SHP77 treated with DMSO at 0.1 percent for 48 hours (cell line): ENCODE data around the gene TLX2.
A peak's percentile ranks its signal among the peaks of the same experiment; 100 is the strongest.

Experiments used
- DNase-seq: peaks from one replicate; lab custom pipeline; 2025; lab: John Stamatoyannopoulos, UW

Gene TLX2

GRCh38 chr2:74532222-74532621 lies 18.0 kb downstream of the TLX2 start:
- DNase-seq, result no peak

GRCh38 chr2:74533464-74533863 lies 19.2 kb downstream of the TLX2 start:
- no peak for DNase-seq

GRCh38 chr2:74534411-74534810 lies 20.2 kb downstream of the TLX2 start:
- no peak for DNase-seq

- DNase-seq, result no peak
These were observed 21.3 kb downstream of the TLX2 start for GRCh38 chr2:74535440-74535965.

DNA sequence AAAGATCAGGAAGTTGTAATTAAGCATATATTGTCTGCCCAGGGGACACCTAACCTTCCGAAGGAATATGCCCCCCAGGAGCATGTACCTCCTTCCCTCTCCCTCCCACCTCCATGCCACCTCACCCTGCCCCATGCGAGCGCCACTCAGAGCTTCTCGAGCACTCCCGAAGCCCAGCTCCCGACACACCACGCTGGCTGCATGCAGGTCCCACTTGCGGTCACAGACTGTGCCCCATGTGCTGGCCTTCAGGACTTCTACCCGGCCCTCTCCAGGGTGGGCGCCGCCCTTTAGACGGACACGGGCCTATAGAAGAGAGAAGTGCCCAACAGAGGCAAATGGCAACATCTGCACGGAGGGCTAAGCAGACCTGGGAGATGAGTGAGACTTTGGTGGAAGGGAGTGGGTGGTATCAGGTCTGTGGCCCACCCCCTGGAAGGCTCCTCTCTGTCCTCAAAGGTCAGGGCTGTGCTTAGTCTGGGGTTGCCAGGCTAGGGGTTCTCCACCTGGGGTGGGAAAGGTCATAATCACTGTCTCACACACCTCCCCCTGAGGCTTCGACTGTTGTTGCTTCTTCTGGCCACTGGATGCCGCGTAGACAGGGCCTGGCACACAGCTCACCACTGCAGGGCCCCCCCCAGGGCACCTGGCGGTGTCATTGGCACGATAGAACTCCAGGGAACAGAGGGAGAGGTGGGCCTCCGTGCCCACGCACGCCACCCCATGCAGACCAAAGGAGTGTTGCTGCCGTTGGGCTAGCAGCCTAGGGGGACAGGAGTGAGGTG lies 22.1 kb downstream of the TLX2 start:
- DNase-seq, result no peak

- no peak for DNase-seq
These were observed 22.9 kb downstream of the TLX2 start for GRCh38 chr2:74537140-74537539.

DNA sequence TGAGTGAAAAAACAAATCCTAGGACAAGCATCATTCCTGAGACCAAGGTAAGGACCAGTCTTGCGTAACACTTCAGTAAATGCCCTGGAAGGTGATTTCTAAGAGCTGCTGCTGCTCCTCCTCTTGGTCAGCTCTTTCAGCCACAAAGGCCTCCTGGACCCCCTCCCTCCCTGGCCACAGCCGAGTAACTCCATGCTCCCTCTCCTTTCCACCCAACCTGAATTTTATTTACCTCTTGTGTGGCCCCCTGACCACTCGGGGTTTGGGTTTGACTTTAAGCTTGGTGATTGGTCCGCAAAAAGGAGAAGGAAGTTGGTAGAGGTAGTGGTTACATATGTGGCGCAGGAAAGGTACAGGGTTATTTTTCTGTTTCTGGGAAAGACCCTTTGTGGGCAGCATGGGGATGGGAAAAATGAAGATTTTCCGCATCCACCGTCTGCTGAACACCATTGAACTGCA lies 24.7 kb downstream of the TLX2 start:
- DNase-seq, result no peak

DNA sequence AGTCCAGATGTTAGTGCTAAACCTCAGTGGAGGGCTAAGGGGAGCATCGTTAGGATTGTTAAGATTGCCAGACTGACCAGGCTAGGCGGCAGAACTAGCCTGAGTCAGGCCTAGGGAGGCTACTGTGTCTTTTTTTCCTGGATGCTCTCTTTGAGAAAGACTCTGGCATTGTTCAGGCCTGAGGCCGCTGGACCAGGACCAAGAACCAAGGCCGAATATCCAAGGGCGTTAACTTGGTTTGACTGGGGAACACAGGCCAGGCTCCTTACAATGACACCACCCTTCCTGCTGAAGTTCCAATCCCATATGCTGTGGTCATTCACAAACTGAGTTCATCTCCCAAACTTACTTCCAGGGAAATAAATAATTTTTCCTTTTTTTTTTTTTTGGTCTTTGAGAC lies 26.0 kb downstream of the TLX2 start:
- no peak for DNase-seq

- DNase-seq, result no peak
These were observed 28.7 kb downstream of the TLX2 start for GRCh38 chr2:74542978-74543377.

DNA sequence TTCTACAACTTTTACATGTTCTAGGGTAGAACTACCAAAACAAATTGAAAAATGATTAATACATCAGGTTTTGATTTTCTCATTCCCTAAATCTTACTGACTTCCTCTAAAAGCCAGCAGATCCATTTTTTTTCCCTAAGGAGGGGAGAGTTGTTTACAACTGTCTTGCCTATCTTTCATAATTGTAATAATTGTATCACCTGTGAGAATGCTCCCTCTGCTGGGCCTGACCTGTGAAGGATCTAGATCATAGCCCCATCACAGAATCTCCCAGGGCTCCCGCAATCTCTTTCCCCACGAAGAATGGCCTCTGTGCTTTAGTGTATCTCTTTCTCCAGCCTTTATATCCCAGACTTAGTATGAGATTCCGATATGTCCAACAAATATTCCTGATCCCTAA lies 30.4 kb downstream of the TLX2 start:
- DNase-seq, result no peak

DNA sequence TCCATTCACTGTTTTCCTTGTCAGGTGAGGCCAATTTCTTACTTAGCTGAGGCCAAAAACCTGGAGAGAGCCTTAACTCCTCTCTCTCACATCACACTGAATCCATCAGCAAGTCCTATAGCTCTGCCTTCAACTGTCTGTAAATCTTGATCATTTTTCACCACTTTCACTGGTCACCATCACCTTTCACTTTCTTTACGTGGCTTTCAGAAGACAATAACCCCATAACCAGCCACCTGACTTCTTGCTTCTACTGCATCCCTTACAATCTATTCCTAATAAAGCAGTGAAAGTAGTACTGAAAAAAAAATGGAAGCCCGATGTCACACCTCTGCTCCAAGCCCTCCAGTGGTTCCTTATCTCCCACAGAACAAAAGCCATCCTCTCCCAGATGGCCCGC lies 31.8 kb downstream of the TLX2 start:
- no peak for DNase-seq

- peak; percentile 30 for DNase-seq
These were observed 34.1 kb downstream of the TLX2 start for GRCh38 chr2:74548285-74548899.

DNA sequence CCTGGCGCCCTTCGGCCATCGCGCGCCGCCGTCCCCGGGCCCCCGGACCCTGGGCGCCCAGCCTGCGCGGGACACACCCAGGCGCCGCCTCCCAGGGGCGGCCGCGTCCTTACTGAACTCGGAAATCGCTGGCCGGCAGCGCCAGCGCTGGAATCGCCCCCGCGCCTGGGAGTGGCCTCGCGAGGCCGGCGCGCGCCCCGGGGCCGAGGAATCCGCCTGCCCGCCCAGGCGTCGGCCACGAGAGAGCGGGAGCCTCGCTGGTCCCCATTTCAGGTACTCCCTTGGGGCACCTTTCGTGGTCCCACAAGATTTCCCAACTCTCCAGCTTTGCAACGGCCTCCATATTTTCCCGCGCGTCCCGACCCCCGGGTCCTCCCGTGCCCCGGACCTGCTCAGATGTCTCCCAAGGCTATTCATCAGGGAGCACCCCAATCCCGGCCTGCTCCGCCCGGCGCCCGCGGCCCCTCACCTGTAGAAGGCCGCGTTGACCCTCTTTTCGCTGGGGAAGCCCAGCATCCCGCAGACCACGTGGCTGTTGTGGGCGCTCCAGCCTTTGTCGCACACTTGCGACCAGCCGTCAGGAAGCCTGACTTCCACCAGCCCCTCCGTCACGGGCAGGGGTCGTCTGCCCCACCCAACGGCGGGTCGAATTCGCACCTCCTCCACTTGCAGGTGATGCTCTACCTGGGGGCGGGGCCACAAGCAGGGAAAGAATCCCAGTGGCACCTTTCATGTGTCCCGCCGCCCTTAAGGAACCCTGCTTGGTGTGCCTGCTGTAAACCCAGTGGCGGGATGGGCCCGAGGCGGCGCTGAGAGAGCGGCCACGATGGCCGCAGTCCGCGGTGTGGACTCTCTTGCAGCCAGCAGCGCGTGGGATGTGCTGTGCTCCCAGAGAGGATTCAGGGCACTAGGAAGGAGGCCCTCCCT lies 34.9 kb downstream of the TLX2 start:
- DNase-seq, result no peak

DNA sequence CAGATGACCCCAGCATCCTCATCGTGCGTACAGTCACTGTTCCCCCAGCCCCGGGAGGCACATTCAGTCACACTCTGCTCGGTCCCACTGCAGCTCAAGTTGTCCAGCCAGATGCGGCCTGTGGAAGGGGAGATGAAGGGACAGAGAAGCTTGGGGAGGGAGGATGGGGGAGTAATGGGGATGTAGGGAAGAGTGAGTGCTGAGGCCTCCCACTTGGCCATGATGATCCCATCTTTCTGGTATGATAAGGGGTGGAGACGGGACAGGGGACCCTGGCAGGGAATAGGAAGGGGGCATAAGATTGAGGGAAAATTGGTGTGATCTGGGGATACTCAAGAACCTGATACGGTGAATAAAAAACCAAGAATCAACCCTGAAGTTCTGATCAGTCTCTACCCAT lies 36.0 kb downstream of the TLX2 start:
- DNase-seq, result no peak

- DNase-seq, result no peak
These were observed 37.3 kb downstream of the TLX2 start for GRCh38 chr2:74551530-74551929.

DNA sequence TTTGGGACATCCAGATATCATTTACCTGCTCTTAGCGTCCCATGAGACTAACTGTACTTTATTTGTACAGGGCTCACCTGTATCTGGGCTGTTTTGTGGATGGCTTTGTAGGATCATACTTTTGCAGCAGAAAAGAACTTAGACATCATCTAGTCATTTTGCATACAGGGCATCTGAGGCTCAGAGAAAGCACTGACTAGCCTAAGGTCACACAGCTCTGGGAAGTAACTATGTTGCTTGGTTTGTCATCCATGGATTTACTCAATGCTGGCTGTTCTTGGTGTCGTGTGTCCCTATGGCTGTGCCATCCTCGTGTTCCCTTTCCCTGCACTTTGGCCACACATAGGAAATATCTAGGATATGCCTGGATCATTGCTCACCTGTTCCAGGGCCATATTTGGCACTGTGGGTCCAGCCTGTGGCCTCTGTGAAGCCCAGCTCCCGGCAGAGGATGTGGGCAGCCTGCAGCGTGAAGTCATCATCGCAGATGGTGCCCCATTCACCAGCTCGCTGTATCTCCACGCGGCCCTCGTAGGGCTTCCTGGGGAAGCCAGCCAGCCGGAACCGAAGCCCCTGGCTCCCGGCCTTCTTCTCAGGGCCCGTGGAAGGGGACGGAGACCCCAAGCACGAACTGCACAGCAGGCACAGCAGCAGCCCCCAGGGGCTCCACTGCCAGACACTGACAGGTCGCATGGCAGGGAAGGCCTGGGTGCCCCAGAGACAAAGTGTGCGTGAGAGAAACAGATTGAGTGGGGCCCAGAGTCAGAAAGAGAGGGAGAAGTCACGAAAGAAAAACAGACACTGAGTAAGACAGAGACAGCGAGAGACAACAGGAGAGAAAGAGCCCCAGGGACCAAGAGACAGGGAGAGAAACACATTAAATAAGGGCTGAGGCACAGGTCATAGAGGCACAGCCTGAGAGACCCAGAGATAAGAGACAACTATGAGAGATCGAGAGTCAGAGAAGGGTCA lies 38.0 kb downstream of the TLX2 start:
- no peak for DNase-seq

GRCh38 chr2:74552914-74553811 lies 38.9 kb downstream of the TLX2 start:
- DNase-seq, result no peak

- DNase-seq, result peak; percentile 49
These were observed 39.9 kb downstream of the TLX2 start, which contains the start of the genes DOK1 and LOXL3 for GRCh38 chr2:74553892-74554819. TSS of gene DOK1 (plus strand) at chr2:74554720. CDS start at chr2:74554755, 35 bp downstream. TSS of gene LOXL3 (minus strand) at chr2:74553942. CDS start at chr2:74552634, 1,308 bp downstream.
